CMK (cell line): ENCODE data around the gene ATP8A1.
"Not testable (repeated sequence)": the region's sequence is repeated elsewhere in the genome, so short reads cannot be mapped to it uniquely, and the experiment has no call there.

Experiments used
- DNase-seq: peaks from one replicate; pipeline ENCODE4 v3.0.0-alpha.2; 2010; ENCODE audit warnings: low read depth

The ATP8A1 gene

DNA sequence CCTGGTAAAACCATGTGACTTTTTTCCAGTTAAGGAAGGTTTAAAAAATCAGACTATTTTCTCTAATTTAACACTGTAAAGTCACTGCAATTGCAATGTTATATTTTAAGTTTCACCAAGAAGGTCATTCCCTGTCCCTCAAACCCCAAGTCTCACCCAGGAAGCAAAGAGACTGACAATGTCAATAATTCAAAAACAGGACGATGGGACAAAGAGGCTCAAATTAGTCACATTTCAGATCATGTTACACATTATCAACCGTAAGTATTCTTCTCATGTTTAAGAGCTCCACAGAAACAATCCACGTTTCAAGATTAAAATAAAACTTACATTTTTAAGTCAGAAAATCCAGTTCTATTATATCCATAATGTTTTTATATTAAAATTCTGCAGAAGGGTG is 246.5 kb downstream of the ATP8A1 start:
- no peak for DNase-seq

- DNase-seq: no peak
Observed at GRCh38 chr4:42404001-42404400, 252.9 kb downstream of the ATP8A1 start.

DNA sequence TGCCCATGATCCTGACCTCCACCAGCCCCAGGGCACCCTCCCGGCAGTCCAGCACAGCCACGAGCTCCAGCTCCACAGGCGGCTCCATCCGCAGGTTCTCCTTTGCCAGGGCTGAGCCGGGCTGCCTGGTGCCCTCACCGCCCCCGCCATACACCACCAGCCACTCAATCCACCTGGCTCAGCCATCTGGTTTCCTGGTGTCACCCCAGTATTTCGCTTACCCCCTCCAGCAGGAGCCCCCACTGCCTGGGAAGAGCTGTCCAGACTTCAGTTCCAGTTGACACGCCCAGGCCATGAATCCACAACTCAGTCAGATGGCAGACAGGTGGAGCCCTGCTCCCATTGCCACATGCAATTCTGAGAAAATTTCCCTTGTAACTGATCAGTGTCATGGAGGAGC is 255.7 kb downstream of the ATP8A1 start:
- no peak for DNase-seq

GRCh38 chr4:42399393-42399792 is 257.5 kb downstream of the ATP8A1 start:
- DNase-seq: no peak

DNA sequence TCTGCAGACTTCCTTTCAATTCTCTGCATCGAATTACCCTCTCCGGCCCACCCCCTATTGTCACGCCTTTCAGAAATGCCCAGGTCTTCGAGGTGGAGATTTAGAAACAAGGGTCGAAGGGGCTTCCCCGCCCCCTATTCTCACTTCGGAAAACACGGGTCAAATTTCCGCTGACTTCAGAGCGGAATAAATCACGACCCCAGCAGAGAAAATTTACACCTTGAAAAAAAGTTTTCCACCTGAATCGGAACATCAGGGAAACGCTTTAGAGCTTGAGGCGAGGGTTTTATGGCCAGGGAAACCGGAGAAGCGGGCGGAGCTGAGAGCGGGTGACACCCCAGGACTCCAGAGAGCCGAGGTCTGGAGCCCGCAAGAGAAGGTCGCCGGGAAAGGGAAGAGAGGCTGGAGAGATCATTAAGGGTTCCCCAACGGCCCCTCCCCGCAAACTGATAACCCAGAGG is 258.0 kb downstream of the ATP8A1 start:
- DNase-seq: no peak

- no peak for DNase-seq
Observed at GRCh38 chr4:42398171-42398870, 258.6 kb downstream of the ATP8A1 start.

GRCh38 chr4:42397635-42398170 is 259.2 kb downstream of the ATP8A1 start:
- no peak for DNase-seq

DNA sequence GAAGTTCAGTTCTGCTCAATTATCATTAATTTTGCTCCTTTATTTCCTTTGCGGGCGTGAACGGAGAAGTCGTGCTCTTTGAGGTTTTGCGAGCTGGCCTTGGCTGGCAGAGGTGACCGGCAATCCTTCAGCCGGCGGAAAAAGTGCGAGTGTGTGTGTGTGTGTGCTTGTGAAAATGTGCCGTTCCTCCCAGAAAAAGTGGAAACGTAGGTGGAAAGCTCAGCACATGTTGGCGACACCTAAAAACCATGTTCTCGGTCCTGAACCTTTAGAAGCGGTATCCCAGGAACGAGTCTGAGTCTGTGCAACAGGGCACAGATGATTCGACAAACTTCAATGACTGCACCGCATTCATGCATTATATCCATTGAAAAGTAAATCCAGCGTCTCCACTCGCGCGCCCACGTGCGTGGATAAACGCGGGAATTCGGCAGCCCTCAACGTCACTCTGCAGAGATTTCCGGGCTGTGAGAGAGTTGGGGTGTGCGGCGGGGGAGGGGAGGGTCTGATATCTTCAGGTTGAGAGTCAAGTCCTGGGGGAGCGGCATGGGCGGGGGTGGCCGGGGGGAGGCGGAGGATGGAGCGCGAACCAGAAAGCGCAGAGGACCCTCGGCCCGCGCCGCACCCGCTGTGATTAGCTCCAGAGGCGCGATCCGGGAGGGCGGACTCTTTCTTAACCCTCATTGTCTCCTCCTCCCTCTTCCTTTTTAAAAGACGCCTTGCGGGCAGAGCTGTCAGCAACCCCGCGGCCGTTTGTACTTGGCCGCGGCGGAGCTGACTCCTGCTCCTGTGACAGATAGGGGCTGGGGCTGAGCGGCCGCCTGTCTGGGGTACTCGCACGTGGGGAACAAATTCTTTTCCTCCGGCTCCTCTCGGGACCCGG is 259.9 kb downstream of the ATP8A1 start, which contains the start of gene SHISA3:
Gene SHISA3 (plus strand): TSS at position 737 of the 883 bp plus-strand sequence. CDS start 569 bp downstream, outside the sequence.
- no peak for DNase-seq

DNA sequence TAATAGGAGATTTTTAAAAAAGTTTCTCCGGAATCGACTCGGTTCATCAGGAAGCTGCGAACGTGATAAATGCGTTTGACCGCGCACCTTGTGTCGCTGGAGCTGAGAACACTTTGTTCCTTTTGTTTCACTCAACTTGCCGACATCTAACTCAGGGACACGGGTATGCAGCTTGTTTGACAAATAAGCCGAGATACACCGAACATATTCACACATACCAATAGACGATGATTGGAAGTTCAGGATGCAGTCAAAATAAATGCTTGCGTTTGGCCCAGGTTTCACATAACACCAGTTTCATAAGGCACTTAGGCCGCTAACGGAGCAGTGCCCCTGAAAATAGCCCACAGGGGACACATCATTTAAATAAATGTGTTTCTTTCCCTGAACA is 260.5 kb downstream of the ATP8A1 start:
- no peak for DNase-seq

DNA sequence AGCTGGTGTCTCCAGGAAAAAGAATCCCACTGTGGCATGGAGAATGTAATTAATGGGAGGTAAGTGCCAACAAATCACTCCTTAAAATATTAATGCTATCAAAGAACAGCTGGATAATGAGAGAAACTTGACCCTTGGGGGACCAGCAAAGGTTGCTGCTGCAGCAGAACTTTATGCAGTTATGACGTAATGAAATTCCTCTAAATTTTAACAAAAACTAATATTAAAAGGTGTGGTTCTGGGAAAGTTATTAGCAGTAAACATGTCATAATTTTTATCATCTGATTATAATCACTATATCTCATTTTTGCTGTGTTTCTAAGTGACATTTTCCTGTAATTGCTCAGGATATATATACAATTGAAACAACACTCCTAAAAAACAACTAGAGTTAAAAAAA is 261.3 kb downstream of the ATP8A1 start:
- no peak for DNase-seq

DNA sequence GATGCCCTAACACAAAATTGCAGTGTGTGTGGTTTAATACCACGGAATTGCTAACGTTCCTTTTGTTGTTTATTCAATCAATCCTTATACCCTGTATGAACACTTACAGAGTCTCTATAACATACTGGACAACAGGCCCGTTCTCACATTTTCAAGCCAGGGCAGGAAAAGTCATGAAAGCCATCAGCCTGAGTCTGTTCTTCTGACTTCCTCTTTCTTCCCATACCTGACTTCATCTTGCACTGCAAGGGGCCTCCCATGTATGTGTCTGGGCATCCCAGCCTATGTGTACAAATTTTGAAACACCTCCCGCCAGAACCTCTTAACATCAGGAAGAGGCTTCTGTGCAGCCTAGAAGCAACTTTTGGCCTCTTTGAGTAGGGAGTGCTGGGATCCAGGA is 264.5 kb downstream of the ATP8A1 start:
- no peak for DNase-seq

- no peak for DNase-seq
Observed at GRCh38 chr4:42391981-42392380, 264.9 kb downstream of the ATP8A1 start.

DNA sequence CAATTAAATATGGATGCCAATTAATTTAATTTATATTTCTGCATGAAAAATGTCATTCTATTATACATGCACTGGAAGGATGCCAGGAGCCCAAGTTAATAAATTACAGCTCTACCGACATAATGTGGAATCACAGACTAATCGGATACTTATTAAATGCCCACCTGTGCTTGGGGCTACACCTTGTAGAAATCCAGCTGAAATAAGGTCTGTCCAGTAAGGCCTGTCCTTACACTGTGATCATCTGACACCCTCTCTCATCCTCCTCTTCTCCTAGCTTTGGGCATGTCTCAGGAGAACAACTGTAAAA is 265.6 kb downstream of the ATP8A1 start:
- DNase-seq: no peak

- DNase-seq: no peak
Observed at GRCh38 chr4:42390622-42391354, 266.1 kb downstream of the ATP8A1 start.

GRCh38 chr4:42385516-42385915 is 271.4 kb downstream of the ATP8A1 start:
- no peak for DNase-seq

GRCh38 chr4:42381666-42382065 is 275.2 kb downstream of the ATP8A1 start:
- DNase-seq: no peak

DNA sequence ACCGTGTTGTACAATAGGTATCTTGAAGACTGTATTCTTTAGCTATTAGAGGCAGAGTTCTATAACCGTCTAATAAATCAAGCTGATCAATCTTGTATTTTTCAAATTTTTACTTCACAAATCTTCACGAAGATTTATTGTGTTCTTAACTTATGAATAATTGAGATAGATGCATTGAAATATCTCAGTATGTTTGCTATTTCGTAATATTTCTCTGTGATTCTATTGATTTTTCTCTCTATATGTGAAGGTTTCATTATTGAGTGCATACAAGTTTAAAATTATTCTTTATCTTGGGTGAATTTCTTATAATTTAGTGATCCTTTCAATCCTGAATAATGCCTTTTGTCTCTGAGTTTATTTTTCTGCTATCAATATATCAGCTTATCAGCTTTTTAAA is 279.4 kb downstream of the ATP8A1 start:
- DNase-seq: no peak

DNA sequence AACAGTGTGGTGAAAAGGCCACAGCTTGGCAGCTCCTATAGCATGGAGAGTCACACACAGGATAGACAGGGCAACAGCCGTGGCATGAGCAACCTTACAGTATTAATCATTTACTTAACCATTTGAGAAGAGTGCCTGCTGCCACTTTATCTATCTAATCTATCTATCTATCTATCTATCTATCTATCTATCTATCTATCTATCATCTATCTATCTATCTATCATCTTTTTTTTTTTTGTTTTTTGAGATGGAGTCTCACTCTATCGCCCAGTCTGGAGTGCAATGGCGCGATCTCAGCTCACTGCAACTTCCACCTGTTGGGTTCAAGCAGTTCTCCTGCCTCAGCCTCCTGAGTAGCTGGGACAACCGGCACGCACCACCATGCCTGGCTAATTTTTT is 284.6 kb downstream of the ATP8A1 start:
- DNase-seq: not testable (repeated sequence)

GRCh38 chr4:42371305-42372252 is 285.3 kb downstream of the ATP8A1 start:
- DNase-seq: peak; percentile 30

DNA sequence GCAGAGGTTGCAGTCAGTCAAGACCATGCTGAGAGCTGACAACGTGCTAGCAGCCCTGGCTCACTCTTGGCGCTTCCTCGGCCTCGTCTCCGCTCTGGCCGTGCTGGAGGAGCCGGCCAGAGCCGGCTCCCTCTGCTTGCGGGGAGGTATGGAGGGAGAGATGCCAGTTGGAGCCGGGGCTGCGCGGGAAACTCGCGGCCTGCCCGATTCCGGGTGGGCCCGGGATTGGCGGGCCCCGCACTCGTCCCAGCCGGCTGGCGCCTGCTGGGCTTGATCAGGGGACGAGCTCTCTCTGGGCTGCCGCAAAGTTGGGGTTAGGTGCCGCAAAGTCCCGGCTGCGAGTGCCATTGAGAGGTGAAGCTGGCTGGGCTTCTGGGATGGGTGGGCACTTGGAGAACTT is 287.4 kb downstream of the ATP8A1 start:
- DNase-seq: no peak

DNA sequence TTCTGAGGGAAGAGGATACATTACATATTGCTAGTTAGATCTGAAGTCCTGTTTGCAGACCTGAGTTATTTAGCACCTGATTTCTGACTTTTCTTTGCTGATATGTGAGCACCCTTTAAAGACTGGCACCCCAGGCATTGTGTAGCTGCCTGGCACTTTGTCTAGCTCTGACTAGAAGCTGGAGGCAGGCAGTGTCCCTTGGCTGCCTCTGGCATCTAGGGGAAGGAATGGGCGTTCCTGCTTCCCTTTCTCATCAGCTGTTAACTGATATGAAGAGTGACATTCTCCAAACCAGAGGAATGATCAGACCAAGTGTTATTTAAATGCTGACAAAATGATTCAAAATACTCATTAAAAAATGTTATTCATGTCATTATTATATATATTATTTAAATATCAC is 289.9 kb downstream of the ATP8A1 start:
- no peak for DNase-seq
